HepG2 (cell line): ENCODE results near the gene EPG5. TPM values are rescaled to one million over a fixed set of nuclear protein-coding genes. Genes with fewer than 3 reads are reported as not detected.

ENCODE experiments used
- ATAC-seq: fragments of 200-7000 bp; cut with Tn5 transposase; 3 replicates; pipeline ENCODE4 v1.9.1; 2020; ENCODE audit warnings: mild to moderate bottlenecking, moderate library complexity
- BruUV-seq: library from RNA; stranded (reverse); fragments of 400-500 nt; replicated peaks from 2 replicates; lab custom pipeline; 2021; lab: Mats Ljungman, UMichigan
- CTCF ChIA-PET: fragments of 300-600 bp; formaldehyde crosslinking; extraction: SDS; loops from one replicate; lab custom pipeline; 2021; ENCODE audit warnings: low total read pairs, inconsistent platforms, low intra/inter-chr PET ratio; lab: Yijun Ruan, JAX
- POLR2A ChIA-PET: fragments of 350-600 bp; sonication (Branson Sonifier 250); formaldehyde crosslinking; loops from one replicate; lab custom pipeline; 2020; ENCODE audit warnings: antibody characterized with exemption, inconsistent platforms; lab: Yijun Ruan, JAX
- DNase-seq: peaks from one replicate; pipeline ENCODE4 v3.0.0-alpha.2; 2015; ENCODE audit warnings: low spot score
- FAIRE-seq: peaks from 3 replicates; lab custom pipeline; 2011; peaks lifted over from hg19 to GRCh38; lab: Jason Lieb, UNC
- H2AFZ ChIP-seq: one replicate; pipeline ENCODE4 v1.6.1; 2011; ENCODE audit warnings: low read length, inconsistent platforms
- H3K27ac ChIP-seq: fragments of 300-600 bp; 3 replicates; pipeline ENCODE4 v1.8.0; 2011; ENCODE audit warnings: mixed run types, mild to moderate bottlenecking, mixed read lengths, low read length, inconsistent platforms; ENCODE audit not compliant: insufficient read depth; ENCODE audit errors: extremely low read length
- H3K27me3 ChIP-seq, 2 experiments: fragments of 200-600 bp in 1 of 2; 2 replicates in 1 of 2; 3 replicates in 1 of 2; pipeline versions ENCODE4 v1.6.0 to v1.8.0; 2011; ENCODE audit warnings: low read length in 2 of 2, mild to moderate bottlenecking in 2 of 2, moderate library complexity in 2 of 2, inconsistent platforms in 1 of 2; ENCODE audit not compliant: insufficient read depth in 2 of 2, control insufficient read depth in 1 of 2
- H3K36me3 ChIP-seq, 2 experiments: fragments of 200-600 bp in 1 of 2; replicated peaks in 1 of 2; 2 replicates in 1 of 2; 3 replicates in 1 of 2; pipeline versions ENCODE4 v1.5.1 to v1.8.0; 2011; ENCODE audit warnings: low read length in 2 of 2, inconsistent platforms in 1 of 2; ENCODE audit not compliant: insufficient read depth in 2 of 2, control insufficient read depth in 1 of 2
- H3K4me1 ChIP-seq: 2 replicates; pipeline ENCODE4 v1.5.1; 2012; ENCODE audit warnings: low read length, inconsistent platforms; ENCODE audit not compliant: insufficient read depth
- H3K4me2 ChIP-seq: 2 replicates; pipeline ENCODE4 v1.6.0; 2011; ENCODE audit warnings: low read depth, low read length, inconsistent platforms
- H3K4me3 ChIP-seq, 3 experiments: fragments of 200-600 bp in 1 of 3; sonication (generic), shearing (Covaris generic) in 1 of 3; replicated peaks in 1 of 3; 2 replicates each; pipeline ENCODE4 v1.5.1; 2011 to 2016; ENCODE audit warnings: low read length in 3 of 3, inconsistent platforms in 2 of 3, low read depth in 2 of 3, mild to moderate bottlenecking in 2 of 3, control low read depth in 1 of 3, mixed read lengths in 1 of 3; ENCODE audit not compliant: insufficient read depth in 1 of 3
- H3K79me2 ChIP-seq: one replicate; pipeline ENCODE4 v1.6.1; 2011; ENCODE audit warnings: low read length, inconsistent platforms; ENCODE audit not compliant: insufficient read depth
- H3K9ac ChIP-seq: 2 replicates; pipeline ENCODE4 v1.6.0; 2011; ENCODE audit warnings: mild to moderate bottlenecking, low read depth, low read length, inconsistent platforms; ENCODE audit not compliant: insufficient read depth
- H3K9me3 ChIP-seq: 2 replicates; pipeline ENCODE4 v1.5.1; 2012; ENCODE audit warnings: mild to moderate bottlenecking, low read length
- H4K20me1 ChIP-seq: 2 replicates; pipeline ENCODE4 v1.6.0; 2011; ENCODE audit warnings: inconsistent platforms, mild to moderate bottlenecking, low read length, moderate library complexity; ENCODE audit not compliant: insufficient read depth
- CCDC6 ChIP-seq: sonication (generic); formaldehyde crosslinking; IDR thresholded peaks from 2 replicates; pipeline ENCODE4 v1.8.1; 2022; ENCODE audit warnings: mild to moderate bottlenecking, missing genetic modification reagents, moderate library complexity
- CEBPB ChIP-seq: IDR thresholded peaks from 2 replicates; pipeline ENCODE4 v1.6.1; 2011; ENCODE audit warnings: low read depth, low read length, improper control_type of control experiment, borderline replicate concordance
- SCMH1 ChIP-seq: sonication (generic); formaldehyde crosslinking; IDR thresholded peaks from 2 replicates; pipeline ENCODE4 v1.9.0; 2021; ENCODE audit warnings: missing genetic modification reagents, mild to moderate bottlenecking, borderline replicate concordance
- WGBS: methylation state at CpG from one replicate; pipeline ENCODE4 v1.1.6; 2017; ENCODE audit warnings: low lambda C conversion rate; 5-methylcytosine and 5-hydroxymethylcytosine counted together
- in situ Hi-C: cut with HindIII; loops from 2 replicates; pipeline ENCODE4 v1.10.0; 2017; ENCODE audit warnings: low pct_unique_long_range_greater_than_20kb; ENCODE audit not compliant: extremely low pct_ligation_motif_present
- intact Hi-C: fragments of 100-400 bp; cut with micrococcal nuclease; formaldehyde crosslinking; loops from one replicate; pipeline ENCODE4 v1.10.0; 2022; ENCODE audit not compliant: unreplicated experiment
- polyA plus RNA-seq, 8 experiments: library from polyadenylated mRNA; depleted of rRNA in 3 of 8; stranded (reverse) in 7 of 8; unstranded in 1 of 8; fragments of >200 nt; fragmentation: Illumina TruSeq in 4 of 8; extraction: Trizol in 4 of 8; gene quantifications; 2 replicates each; pipeline versions ENCODE4 v1.2.1 to v1.2.3, GENCODE V29; 2011 to 2016; ENCODE audit warnings: low read depth in 4 of 8, missing spikeins in 1 of 8, mixed read lengths in 1 of 8; ENCODE audit not compliant: insufficient read depth in 1 of 8
- total RNA-seq, 5 experiments: library from RNA; depleted of rRNA; stranded (reverse); fragments of >200 nt; fragmentation: Illumina TruSeq; extraction: Trizol; gene quantifications; 2 replicates each; pipeline ENCODE4 v1.2.3, GENCODE V29; 2016; ENCODE audit warnings: low read depth in 1 of 5

Gene EPG5
- total and polyA plus RNA-seq, 2 of the 13 experiments (the other 11 are each of a cell fraction or from before 2014, with no cell fraction given) = 6.7 to 9.3 TPM

GRCh38 chr18:45954070-45954934 is 12.8 kb downstream of the EPG5 start:
- no peak for FAIRE-seq
- WGBS = 98% methylated on average over 7 of the region's 7 CpGs
- in situ Hi-C loops = no loop called here

GRCh38 chr18:45951016-45951714 is 16.0 kb downstream of the EPG5 start:
- CTCF ChIA-PET = no interaction called here
- in situ Hi-C loops = no loop called here
- DNase-seq = no peak

More at GRCh38 chr18:45954070-45954934, 12.8 kb downstream of the EPG5 start:
- intact Hi-C loops = no loop called here
- Histone ChIP-seq H2AFZ (no peak overlapping the region), H3K4me1 (0 out of 2 replicates have a peak, but pooled peaks cover 4% of the 10 kb centered on the region), H3K36me3 (peaks cover 22 to 60% of the 10 kb centered on the region in 2 experiments; a peak in 4 of 5 replicates), H3K9ac (no peak overlapping the region), H4K20me1 (no peaks in the 10 kb centered on the region), H3K4me3 (no peak overlapping the region), H3K4me2 (no peak overlapping the region), H3K27me3 (no peaks in the 10 kb centered on the region), H3K79me2 (peaks cover 3% of the 10 kb centered on the region), H3K9me3 (no peaks in the 10 kb centered on the region), H3K27ac (no peak overlapping the region)
- TF ChIP-seq CCDC6 (CRISPR knock-in tag) = no peak
- ATAC-seq (no peak), DNase-seq (no peak)
- ChIA-PET POLR2A (no interaction called here), CTCF (no interaction called here)
- TSS peak; percentile 38 for BruUV-seq

More at GRCh38 chr18:45951016-45951714, 16.0 kb downstream of the EPG5 start:
- no peak overlapping the region for H3K27ac ChIP-seq
- no peaks in the 10 kb centered on the region for H3K4me1 ChIP-seq
- no peak for FAIRE-seq
- WGBS = 94% methylated on average over 4 of the region's 4 CpGs
- BruUV-seq = no TSS peak
- no peaks in the 10 kb centered on the region for H3K27me3 ChIP-seq
- no peak overlapping the region for H3K4me3 ChIP-seq
- no peak for ATAC-seq
- no peaks in the 10 kb centered on the region for H3K9me3 ChIP-seq
- peaks cover 31 to 79% of the 10 kb centered on the region in 2 experiments for H3K36me3 ChIP-seq
- no peak overlapping the region for H2AFZ ChIP-seq
- no peaks in the 10 kb centered on the region for H3K79me2 ChIP-seq
- intact Hi-C loops = no loop called here
- H4K20me1 ChIP-seq = no peaks in the 10 kb centered on the region
- TF ChIP-seq CEBPB (peak; percentile 29; the same call in 1 of the 2 replicates), SCMH1 (CRISPR knock-in tag) (no peak)
- no peak overlapping the region for H3K4me2 ChIP-seq
- POLR2A ChIA-PET = no interaction called here
- no peak overlapping the region for H3K9ac ChIP-seq
